22Rv1 (cell line): ENCODE data around the gene DNER.

Source experiments
- ZFX ChIP-seq: fragments of 450-650 bp; IDR thresholded peaks from 2 replicates; pipeline ENCODE4 v1.6.1; 2017; ENCODE audit warnings: antibody characterized with exemption, borderline replicate concordance
- TF ChIP-seq, protein P1 (sequence below): fragments of 450-650 bp; IDR thresholded peaks from 2 replicates; pipeline ENCODE4 v1.5.1; 2017; ENCODE audit warnings: mild to moderate bottlenecking

DNA sequence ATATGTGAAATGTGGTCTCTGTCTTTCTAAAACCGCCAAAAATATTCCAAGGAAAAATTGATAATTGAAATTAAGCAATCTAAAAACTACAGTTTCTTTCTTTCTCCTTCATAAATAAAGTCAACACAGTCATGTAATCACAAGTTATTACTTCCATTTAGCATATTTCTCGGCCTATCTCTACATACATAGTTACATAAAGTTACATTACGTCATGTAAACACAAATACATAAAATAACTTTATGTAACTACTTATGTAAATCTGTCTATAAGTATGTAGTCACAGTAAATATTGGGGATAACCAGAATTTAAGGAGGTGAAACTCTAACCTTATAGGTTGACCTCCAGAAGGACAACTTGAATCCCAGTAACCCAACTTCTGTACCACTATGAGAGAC is 394.8 kb downstream of the DNER start:
- TF ChIP-seq, protein P1, sequence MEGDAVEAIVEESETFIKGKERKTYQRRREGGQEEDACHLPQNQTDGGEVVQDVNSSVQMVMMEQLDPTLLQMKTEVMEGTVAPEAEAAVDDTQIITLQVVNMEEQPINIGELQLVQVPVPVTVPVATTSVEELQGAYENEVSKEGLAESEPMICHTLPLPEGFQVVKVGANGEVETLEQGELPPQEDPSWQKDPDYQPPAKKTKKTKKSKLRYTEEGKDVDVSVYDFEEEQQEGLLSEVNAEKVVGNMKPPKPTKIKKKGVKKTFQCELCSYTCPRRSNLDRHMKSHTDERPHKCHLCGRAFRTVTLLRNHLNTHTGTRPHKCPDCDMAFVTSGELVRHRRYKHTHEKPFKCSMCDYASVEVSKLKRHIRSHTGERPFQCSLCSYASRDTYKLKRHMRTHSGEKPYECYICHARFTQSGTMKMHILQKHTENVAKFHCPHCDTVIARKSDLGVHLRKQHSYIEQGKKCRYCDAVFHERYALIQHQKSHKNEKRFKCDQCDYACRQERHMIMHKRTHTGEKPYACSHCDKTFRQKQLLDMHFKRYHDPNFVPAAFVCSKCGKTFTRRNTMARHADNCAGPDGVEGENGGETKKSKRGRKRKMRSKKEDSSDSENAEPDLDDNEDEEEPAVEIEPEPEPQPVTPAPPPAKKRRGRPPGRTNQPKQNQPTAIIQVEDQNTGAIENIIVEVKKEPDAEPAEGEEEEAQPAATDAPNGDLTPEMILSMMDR: no peak
- no peak for TF ChIP-seq ZFX
